HepG2 (cell line): ENCODE results near the gene DRC7. TPM values are rescaled to one million over a fixed set of nuclear protein-coding genes. Genes with fewer than 3 reads are reported as not detected.

Source experiments
- CBX5 ChIP-seq: sonication (generic); formaldehyde crosslinking; IDR thresholded peaks from 2 replicates; pipeline ENCODE4 v1.4.0; 2020; ENCODE audit warnings: missing genetic modification reagents, borderline replicate concordance
- DZIP1 ChIP-seq: sonication (generic); formaldehyde crosslinking; IDR thresholded peaks from 2 replicates; pipeline ENCODE4 v1.5.0; 2020; ENCODE audit warnings: mild to moderate bottlenecking, missing genetic modification reagents
- ELF1 ChIP-seq: sonication (generic); formaldehyde crosslinking; IDR thresholded peaks from 2 replicates; pipeline ENCODE4 v1.4.0; 2020; ENCODE audit warnings: missing genetic modification reagents
- HMG20A ChIP-seq: IDR thresholded peaks from 2 replicates; pipeline ENCODE4 v1.6.1; 2016; ENCODE audit warnings: borderline replicate concordance
- HNF4G ChIP-seq, 2 experiments: sonication (generic) in 1 of 2; formaldehyde crosslinking in 1 of 2; IDR thresholded peaks; 2 replicates each; pipeline versions ENCODE4 v1.4.0 to v1.6.1; 2011 to 2020; ENCODE audit warnings: borderline replicate concordance in 2 of 2, low read depth in 2 of 2, mild to moderate bottlenecking in 2 of 2, low read length in 1 of 2, missing genetic modification reagents in 1 of 2, moderate library complexity in 1 of 2
- MTF2 ChIP-seq: sonication (generic); formaldehyde crosslinking; IDR thresholded peaks from 2 replicates; pipeline ENCODE4 v1.5.0; 2020; ENCODE audit warnings: missing genetic modification reagents, borderline replicate concordance
- PHF21A ChIP-seq: sonication (generic); formaldehyde crosslinking; IDR thresholded peaks from 2 replicates; pipeline ENCODE4 v1.5.0; 2020; ENCODE audit warnings: mild to moderate bottlenecking, missing genetic modification reagents
- SMYD3 ChIP-seq: sonication (generic); formaldehyde crosslinking; IDR thresholded peaks from 2 replicates; pipeline ENCODE4 v1.8.1; 2023; ENCODE audit warnings: mild to moderate bottlenecking, missing genetic modification reagents
- THRA ChIP-seq: sonication (generic); formaldehyde crosslinking; IDR thresholded peaks from 2 replicates; pipeline ENCODE4 v1.4.0; 2020; ENCODE audit warnings: missing genetic modification reagents, borderline replicate concordance
- ZKSCAN1 ChIP-seq: fragments of 150-350 bp; IDR thresholded peaks from 2 replicates; pipeline ENCODE4 v1.6.1; 2014; ENCODE audit warnings: low read length
- ZNF10 ChIP-seq: sonication (generic); formaldehyde crosslinking; IDR thresholded peaks from 2 replicates; pipeline ENCODE4 v1.4.0; 2020; ENCODE audit warnings: mild to moderate bottlenecking, low read depth, missing genetic modification reagents, borderline replicate concordance
- polyA plus RNA-seq, 8 experiments: library from polyadenylated mRNA; depleted of rRNA in 3 of 8; stranded (reverse) in 7 of 8; unstranded in 1 of 8; fragments of >200 nt; fragmentation: Illumina TruSeq in 4 of 8; extraction: Trizol in 4 of 8; gene quantifications; 2 replicates each; pipeline versions ENCODE4 v1.2.1 to v1.2.3, GENCODE V29; 2011 to 2016; ENCODE audit warnings: low read depth in 4 of 8, missing spikeins in 1 of 8, mixed read lengths in 1 of 8; ENCODE audit not compliant: insufficient read depth in 1 of 8
- total RNA-seq, 5 experiments: library from RNA; depleted of rRNA; stranded (reverse); fragments of >200 nt; fragmentation: Illumina TruSeq; extraction: Trizol; gene quantifications; 2 replicates each; pipeline ENCODE4 v1.2.3, GENCODE V29; 2016; ENCODE audit warnings: low read depth in 1 of 5
- TF ChIP-seq, protein P1 (sequence below): sonication (generic); formaldehyde crosslinking; conservative IDR thresholded peaks from 2 replicates; pipeline ENCODE4 v1.8.0; 2022; ENCODE audit warnings: mild to moderate bottlenecking, moderate library complexity, missing genetic modification reagents
- TF ChIP-seq, protein P2 (sequence below): sonication (generic); formaldehyde crosslinking; IDR thresholded peaks from 2 replicates; pipeline ENCODE4 v1.8.0; 2022; ENCODE audit warnings: mild to moderate bottlenecking, missing genetic modification reagents, moderate library complexity
- TF ChIP-seq, protein P3 (sequence below), 2 experiments: sonication (generic) in 1 of 2; formaldehyde crosslinking in 1 of 2; IDR thresholded peaks; 2 replicates each; pipeline versions ENCODE4 v1.4.0 to v1.6.1; 2018 to 2020; ENCODE audit warnings: missing genetic modification reagents in 2 of 2, borderline replicate concordance in 1 of 2, low read depth in 1 of 2, mild to moderate bottlenecking in 1 of 2, missing biosample characterization in 1 of 2
- TF ChIP-seq, protein P4 (sequence below): sonication (generic); formaldehyde crosslinking; IDR thresholded peaks from 2 replicates; pipeline ENCODE4 v1.4.0; 2020; ENCODE audit warnings: missing genetic modification reagents, borderline replicate concordance

The DRC7 gene
- total and polyA plus RNA-seq, 2 of the 13 experiments (the other 11 are each of a cell fraction or from before 2014, with no cell fraction given): 2.7 to 3.4 TPM

DNA sequence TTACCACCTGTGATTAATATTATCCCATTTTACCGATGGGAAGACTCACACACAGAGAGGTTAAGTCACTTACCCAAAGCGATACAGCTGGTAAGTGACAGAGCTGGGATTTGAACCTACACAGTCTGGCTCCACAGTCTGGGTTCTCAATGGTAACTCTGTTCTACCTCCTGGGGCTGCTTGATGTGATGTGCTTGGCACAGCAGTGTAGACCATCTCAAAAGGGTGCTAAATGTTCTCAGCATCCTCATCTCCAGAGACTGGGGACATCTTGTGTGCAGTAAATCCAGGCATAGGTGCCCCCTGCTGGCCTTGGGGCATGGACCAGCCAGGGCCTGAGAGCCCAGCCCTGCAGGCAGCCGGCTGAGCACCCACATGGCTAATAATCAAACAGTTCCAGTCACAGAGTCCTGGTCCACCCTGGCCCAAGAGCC is 25.6 kb downstream of the DRC7 start (continued):
- TF ChIP-seq, protein P1, sequence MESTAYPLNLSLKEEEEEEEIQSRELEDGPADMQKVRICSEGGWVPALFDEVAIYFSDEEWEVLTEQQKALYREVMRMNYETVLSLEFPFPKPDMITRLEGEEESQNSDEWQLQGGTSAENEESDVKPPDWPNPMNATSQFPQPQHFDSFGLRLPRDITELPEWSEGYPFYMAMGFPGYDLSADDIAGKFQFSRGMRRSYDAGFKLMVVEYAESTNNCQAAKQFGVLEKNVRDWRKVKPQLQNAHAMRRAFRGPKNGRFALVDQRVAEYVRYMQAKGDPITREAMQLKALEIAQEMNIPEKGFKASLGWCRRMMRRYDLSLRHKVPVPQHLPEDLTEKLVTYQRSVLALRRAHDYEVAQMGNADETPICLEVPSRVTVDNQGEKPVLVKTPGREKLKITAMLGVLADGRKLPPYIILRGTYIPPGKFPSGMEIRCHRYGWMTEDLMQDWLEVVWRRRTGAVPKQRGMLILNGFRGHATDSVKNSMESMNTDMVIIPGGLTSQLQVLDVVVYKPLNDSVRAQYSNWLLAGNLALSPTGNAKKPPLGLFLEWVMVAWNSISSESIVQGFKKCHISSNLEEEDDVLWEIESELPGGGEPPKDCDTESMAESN: no peak
- TF ChIP-seq DZIP1 (CRISPR knock-in tag): no peak
- TF ChIP-seq, protein P2, sequence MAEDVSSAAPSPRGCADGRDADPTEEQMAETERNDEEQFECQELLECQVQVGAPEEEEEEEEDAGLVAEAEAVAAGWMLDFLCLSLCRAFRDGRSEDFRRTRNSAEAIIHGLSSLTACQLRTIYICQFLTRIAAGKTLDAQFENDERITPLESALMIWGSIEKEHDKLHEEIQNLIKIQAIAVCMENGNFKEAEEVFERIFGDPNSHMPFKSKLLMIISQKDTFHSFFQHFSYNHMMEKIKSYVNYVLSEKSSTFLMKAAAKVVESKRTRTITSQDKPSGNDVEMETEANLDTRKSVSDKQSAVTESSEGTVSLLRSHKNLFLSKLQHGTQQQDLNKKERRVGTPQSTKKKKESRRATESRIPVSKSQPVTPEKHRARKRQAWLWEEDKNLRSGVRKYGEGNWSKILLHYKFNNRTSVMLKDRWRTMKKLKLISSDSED (CRISPR knock-in tag): no peak
- TF ChIP-seq, protein P3, sequence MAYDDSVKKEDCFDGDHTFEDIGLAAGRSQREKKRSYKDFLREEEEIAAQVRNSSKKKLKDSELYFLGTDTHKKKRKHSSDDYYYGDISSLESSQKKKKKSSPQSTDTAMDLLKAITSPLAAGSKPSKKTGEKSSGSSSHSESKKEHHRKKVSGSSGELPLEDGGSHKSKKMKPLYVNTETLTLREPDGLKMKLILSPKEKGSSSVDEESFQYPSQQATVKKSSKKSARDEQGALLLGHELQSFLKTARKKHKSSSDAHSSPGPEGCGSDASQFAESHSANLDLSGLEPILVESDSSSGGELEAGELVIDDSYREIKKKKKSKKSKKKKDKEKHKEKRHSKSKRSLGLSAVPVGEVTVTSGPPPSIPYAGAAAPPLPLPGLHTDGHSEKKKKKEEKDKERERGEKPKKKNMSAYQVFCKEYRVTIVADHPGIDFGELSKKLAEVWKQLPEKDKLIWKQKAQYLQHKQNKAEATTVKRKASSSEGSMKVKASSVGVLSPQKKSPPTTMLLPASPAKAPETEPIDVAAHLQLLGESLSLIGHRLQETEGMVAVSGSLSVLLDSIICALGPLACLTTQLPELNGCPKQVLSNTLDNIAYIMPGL (CRISPR knock-in tag; IDR thresholded peaks at IDR 0.05; ENCODE audit: borderline replicate concordance in 1 of 2, low read depth in 1 of 2): peak; percentile 66; a peak in 3 of 4 replicates
- TF ChIP-seq HNF4G (IDR thresholded peaks at IDR 0.05; ENCODE audit: borderline replicate concordance, low read depth, low read length): no peak
- TF ChIP-seq HNF4G (CRISPR knock-in tag; IDR thresholded peaks at IDR 0.05; ENCODE audit: borderline replicate concordance, low read depth): no peak
- no peak for TF ChIP-seq HMG20A (CRISPR knock-in tag)
- no peak for TF ChIP-seq MTF2 (CRISPR knock-in tag)
- peak; percentile 63; the same call in 1 of the 2 replicates for TF ChIP-seq CBX5 (CRISPR knock-in tag)
- TF ChIP-seq SMYD3 (CRISPR knock-in tag): no peak
- no peak for TF ChIP-seq ZNF10 (CRISPR knock-in tag)
- TF ChIP-seq, protein P4, sequence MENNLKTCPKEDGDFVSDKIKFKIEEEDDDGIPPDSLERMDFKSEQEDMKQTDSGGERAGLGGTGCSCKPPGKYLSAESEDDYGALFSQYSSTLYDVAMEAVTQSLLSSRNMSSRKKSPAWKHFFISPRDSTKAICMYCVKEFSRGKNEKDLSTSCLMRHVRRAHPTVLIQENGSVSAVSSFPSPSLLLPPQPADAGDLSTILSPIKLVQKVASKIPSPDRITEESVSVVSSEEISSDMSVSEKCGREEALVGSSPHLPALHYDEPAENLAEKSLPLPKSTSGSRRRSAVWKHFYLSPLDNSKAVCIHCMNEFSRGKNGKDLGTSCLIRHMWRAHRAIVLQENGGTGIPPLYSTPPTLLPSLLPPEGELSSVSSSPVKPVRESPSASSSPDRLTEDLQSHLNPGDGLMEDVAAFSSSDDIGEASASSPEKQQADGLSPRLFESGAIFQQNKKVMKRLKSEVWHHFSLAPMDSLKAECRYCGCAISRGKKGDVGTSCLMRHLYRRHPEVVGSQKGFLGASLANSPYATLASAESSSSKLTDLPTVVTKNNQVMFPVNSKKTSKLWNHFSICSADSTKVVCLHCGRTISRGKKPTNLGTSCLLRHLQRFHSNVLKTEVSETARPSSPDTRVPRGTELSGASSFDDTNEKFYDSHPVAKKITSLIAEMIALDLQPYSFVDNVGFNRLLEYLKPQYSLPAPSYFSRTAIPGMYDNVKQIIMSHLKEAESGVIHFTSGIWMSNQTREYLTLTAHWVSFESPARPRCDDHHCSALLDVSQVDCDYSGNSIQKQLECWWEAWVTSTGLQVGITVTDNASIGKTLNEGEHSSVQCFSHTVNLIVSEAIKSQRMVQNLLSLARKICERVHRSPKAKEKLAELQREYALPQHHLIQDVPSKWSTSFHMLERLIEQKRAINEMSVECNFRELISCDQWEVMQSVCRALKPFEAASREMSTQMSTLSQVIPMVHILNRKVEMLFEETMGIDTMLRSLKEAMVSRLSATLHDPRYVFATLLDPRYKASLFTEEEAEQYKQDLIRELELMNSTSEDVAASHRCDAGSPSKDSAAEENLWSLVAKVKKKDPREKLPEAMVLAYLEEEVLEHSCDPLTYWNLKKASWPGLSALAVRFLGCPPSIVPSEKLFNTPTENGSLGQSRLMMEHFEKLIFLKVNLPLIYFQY (CRISPR knock-in tag): peak; percentile 67; the same call in 1 of the 2 replicates
- TF ChIP-seq ELF1 (CRISPR knock-in tag): no peak
- TF ChIP-seq THRA (CRISPR knock-in tag): peak; percentile 74; the same call in 1 of the 2 replicates
- no peak; the same call in 1 of the 2 replicates for TF ChIP-seq PHF21A
- TF ChIP-seq ZKSCAN1: no peak
